ENCODE results near the gene MPPED1. TPM values are rescaled to one million over a fixed set of nuclear protein-coding genes. Genes with fewer than 3 reads are reported as not detected.

Gene MPPED1
- total RNA-seq, 2 experiments from 2014 or later: not detected

- ATAC-seq (no peak), DNase-seq (no peak)
- no peaks in the 10 kb centered on the region for H3K9me3 Mint-ChIP-seq (ENCODE audit: insufficient read depth)
- H3K27ac Mint-ChIP-seq: no peak overlapping the region
- no peaks in the 10 kb centered on the region for H3K4me1 Mint-ChIP-seq (ENCODE audit: low read depth)
- POLR2A ChIA-PET: no interaction called here
- CTCF ChIA-PET: no interaction called here
- H3K4me3 Mint-ChIP-seq: no peak overlapping the region
- no peaks in the 10 kb centered on the region for H3K36me3 Mint-ChIP-seq (ENCODE audit: low read depth)
- H3K27me3 Mint-ChIP-seq (ENCODE audit: low read depth): peaks cover 38% of the 10 kb centered on the region
These were observed 5.7 kb downstream of the MPPED1 start for GRCh38 chr22:43417555-43417954.

GRCh38 chr22:43418079-43418825, 6.4 kb downstream of the MPPED1 start:
- Mint-ChIP-seq H3K27me3 (ENCODE audit: low read depth) (peaks cover 31% of the 10 kb centered on the region), H3K4me1 (ENCODE audit: low read depth) (no peaks in the 10 kb centered on the region), H3K36me3 (ENCODE audit: low read depth) (no peaks in the 10 kb centered on the region), H3K27ac (no peak overlapping the region), H3K9me3 (ENCODE audit: insufficient read depth) (no peaks in the 10 kb centered on the region), H3K4me3 (no peak overlapping the region)
- DNase-seq: no peak
- no peak for ATAC-seq
- CTCF ChIA-PET: no interaction called here
- POLR2A ChIA-PET: no interaction called here

- Mint-ChIP-seq H3K4me1 (ENCODE audit: low read depth) (no peaks in the 10 kb centered on the region), H3K27me3 (ENCODE audit: low read depth) (peaks cover 19% of the 10 kb centered on the region), H3K9me3 (ENCODE audit: insufficient read depth) (no peaks in the 10 kb centered on the region), H3K4me3 (no peak overlapping the region), H3K36me3 (ENCODE audit: low read depth) (no peaks in the 10 kb centered on the region), H3K27ac (no peak overlapping the region)
- no peak for DNase-seq
- ATAC-seq: no peak
- POLR2A ChIA-PET: no interaction called here
- CTCF ChIA-PET: no interaction called here
These were observed 7.7 kb downstream of the MPPED1 start for GRCh38 chr22:43419371-43420080.

GRCh38 chr22:43421046-43421665, 9.3 kb downstream of the MPPED1 start:
- CTCF ChIA-PET: no interaction called here

GRCh38 chr22:43421914-43422615, 10.3 kb downstream of the MPPED1 start:
- H3K4me3 Mint-ChIP-seq: no peak overlapping the region
- H3K9me3 Mint-ChIP-seq (ENCODE audit: insufficient read depth): no peaks in the 10 kb centered on the region
- no peak overlapping the region for H3K27ac Mint-ChIP-seq
- POLR2A ChIA-PET: no interaction called here
- ATAC-seq (no peak), DNase-seq (no peak)
- CTCF ChIA-PET: no interaction called here
- H3K27me3 Mint-ChIP-seq (ENCODE audit: low read depth): peaks cover under 1% of the 10 kb centered on the region
- no peaks in the 10 kb centered on the region for H3K4me1 Mint-ChIP-seq (ENCODE audit: low read depth)
- H3K36me3 Mint-ChIP-seq (ENCODE audit: low read depth): no peaks in the 10 kb centered on the region

More at GRCh38 chr22:43421046-43421665, 9.3 kb downstream of the MPPED1 start:
- no peak overlapping the region for H3K4me3 Mint-ChIP-seq
- H3K27me3 Mint-ChIP-seq (ENCODE audit: low read depth): peaks cover 8% of the 10 kb centered on the region
- H3K36me3 Mint-ChIP-seq (ENCODE audit: low read depth): no peaks in the 10 kb centered on the region
- POLR2A ChIA-PET: no interaction called here
- H3K27ac Mint-ChIP-seq: no peak overlapping the region
- DNase-seq (no peak), ATAC-seq (no peak)
- no peaks in the 10 kb centered on the region for H3K4me1 Mint-ChIP-seq (ENCODE audit: low read depth)
- no peaks in the 10 kb centered on the region for H3K9me3 Mint-ChIP-seq (ENCODE audit: insufficient read depth)

- CTCF ChIA-PET: no interaction called here
- no peak overlapping the region for H3K27ac Mint-ChIP-seq
- no peaks in the 10 kb centered on the region for H3K27me3 Mint-ChIP-seq (ENCODE audit: low read depth)
- H3K4me1 Mint-ChIP-seq (ENCODE audit: low read depth): no peaks in the 10 kb centered on the region
- POLR2A ChIA-PET: no interaction called here
- no peak for ATAC-seq
- no peaks in the 10 kb centered on the region for H3K9me3 Mint-ChIP-seq (ENCODE audit: insufficient read depth)
- no peaks in the 10 kb centered on the region for H3K36me3 Mint-ChIP-seq (ENCODE audit: low read depth)
- no peak overlapping the region for H3K4me3 Mint-ChIP-seq
- DNase-seq: no peak
These were observed 11.2 kb downstream of the MPPED1 start for GRCh38 chr22:43423046-43423445.

GRCh38 chr22:43424201-43424600, 12.4 kb downstream of the MPPED1 start:
- DNase-seq (no peak), ATAC-seq (no peak)
- no peak overlapping the region for H3K27ac Mint-ChIP-seq
- H3K4me3 Mint-ChIP-seq: no peak overlapping the region
- no peaks in the 10 kb centered on the region for H3K4me1 Mint-ChIP-seq (ENCODE audit: low read depth)
- ChIA-PET CTCF (no interaction called here), POLR2A (no interaction called here)
- H3K9me3 Mint-ChIP-seq (ENCODE audit: insufficient read depth): no peaks in the 10 kb centered on the region
- no peaks in the 10 kb centered on the region for H3K36me3 Mint-ChIP-seq (ENCODE audit: low read depth)
- H3K27me3 Mint-ChIP-seq (ENCODE audit: low read depth): no peaks in the 10 kb centered on the region

GRCh38 chr22:43424666-43425630, 13.1 kb downstream of the MPPED1 start:
- no peak overlapping the region for H3K27ac Mint-ChIP-seq
- no peaks in the 10 kb centered on the region for H3K9me3 Mint-ChIP-seq (ENCODE audit: insufficient read depth)
- no peaks in the 10 kb centered on the region for H3K4me1 Mint-ChIP-seq (ENCODE audit: low read depth)
- DNase-seq (no peak), ATAC-seq (no peak)
- no peak overlapping the region for H3K4me3 Mint-ChIP-seq
- ChIA-PET POLR2A (no interaction called here), CTCF (no interaction called here)
- no peaks in the 10 kb centered on the region for H3K36me3 Mint-ChIP-seq (ENCODE audit: low read depth)
- no peaks in the 10 kb centered on the region for H3K27me3 Mint-ChIP-seq (ENCODE audit: low read depth)

GRCh38 chr22:43425976-43426785, 14.4 kb downstream of the MPPED1 start:
- no peak overlapping the region for H3K27ac Mint-ChIP-seq
- DNase-seq (no peak), ATAC-seq (no peak)
- H3K4me1 Mint-ChIP-seq (ENCODE audit: low read depth): no peaks in the 10 kb centered on the region
- POLR2A ChIA-PET: interaction anchor here (1.5 kb wide), 1 partner anchor 10 kb away, joined by 3 read pairs; no protein-coding TSS in a partner anchor
- no peaks in the 10 kb centered on the region for H3K9me3 Mint-ChIP-seq (ENCODE audit: insufficient read depth)
- H3K4me3 Mint-ChIP-seq: no peak overlapping the region
- CTCF ChIA-PET: no interaction called here
- H3K27me3 Mint-ChIP-seq (ENCODE audit: low read depth): peaks cover 3% of the 10 kb centered on the region
- no peaks in the 10 kb centered on the region for H3K36me3 Mint-ChIP-seq (ENCODE audit: low read depth)

- POLR2A ChIA-PET: interaction anchor here (1.5 kb wide), 1 partner anchor 10 kb away, joined by 3 read pairs; no protein-coding TSS in a partner anchor
- H3K4me1 Mint-ChIP-seq (ENCODE audit: low read depth): no peaks in the 10 kb centered on the region
- H3K27me3 Mint-ChIP-seq (ENCODE audit: low read depth): peaks cover 9% of the 10 kb centered on the region
- H3K36me3 Mint-ChIP-seq (ENCODE audit: low read depth): no peaks in the 10 kb centered on the region
- no peaks in the 10 kb centered on the region for H3K9me3 Mint-ChIP-seq (ENCODE audit: insufficient read depth)
- H3K4me3 Mint-ChIP-seq: no peak overlapping the region
- DNase-seq (no peak), ATAC-seq (no peak)
- H3K27ac Mint-ChIP-seq: no peak overlapping the region
- CTCF ChIA-PET: no interaction called here
These were observed 15.0 kb downstream of the MPPED1 start for GRCh38 chr22:43426816-43427215.
